GM21515 (cell line): ENCODE results near the gene YBEY.

ENCODE experiments used
- ATAC-seq: cut with Tn5 transposase; IDR thresholded peaks from one replicate; pipeline ENCODE4 v1.9.1; 2021; ENCODE audit not compliant: unreplicated experiment

The YBEY gene

DNA sequence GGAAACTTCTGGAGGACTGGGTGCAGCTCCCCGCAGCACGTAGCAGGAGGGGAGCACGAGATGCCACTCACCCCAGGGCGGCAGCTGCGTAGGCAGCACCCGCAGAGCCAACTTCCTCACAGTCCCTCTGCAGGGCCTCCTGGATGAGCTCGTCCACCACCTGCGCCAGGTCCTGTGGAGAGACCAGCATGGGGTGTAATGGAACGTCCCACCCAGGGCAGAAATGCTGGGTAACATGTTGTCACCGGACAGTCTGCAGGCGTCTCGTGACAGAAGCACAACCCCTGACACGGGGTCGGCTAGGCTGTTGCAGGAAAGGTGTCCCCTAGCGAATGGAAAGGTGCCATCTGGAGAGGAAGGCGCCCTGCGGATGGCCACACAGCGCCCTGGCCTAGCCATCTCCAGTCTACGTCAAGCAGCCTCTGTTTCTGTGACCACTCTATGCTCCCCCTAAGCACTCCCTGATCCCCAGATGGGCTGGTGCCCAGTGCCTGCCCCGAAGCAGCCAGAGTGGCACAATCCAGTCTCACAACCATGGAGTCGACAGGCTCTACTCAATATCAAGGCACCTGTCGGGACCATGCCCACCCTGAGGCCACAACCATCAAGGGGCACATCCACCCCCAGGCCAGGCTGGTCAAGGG is 22.0 kb upstream of the YBEY start:
- no peak for ATAC-seq

DNA sequence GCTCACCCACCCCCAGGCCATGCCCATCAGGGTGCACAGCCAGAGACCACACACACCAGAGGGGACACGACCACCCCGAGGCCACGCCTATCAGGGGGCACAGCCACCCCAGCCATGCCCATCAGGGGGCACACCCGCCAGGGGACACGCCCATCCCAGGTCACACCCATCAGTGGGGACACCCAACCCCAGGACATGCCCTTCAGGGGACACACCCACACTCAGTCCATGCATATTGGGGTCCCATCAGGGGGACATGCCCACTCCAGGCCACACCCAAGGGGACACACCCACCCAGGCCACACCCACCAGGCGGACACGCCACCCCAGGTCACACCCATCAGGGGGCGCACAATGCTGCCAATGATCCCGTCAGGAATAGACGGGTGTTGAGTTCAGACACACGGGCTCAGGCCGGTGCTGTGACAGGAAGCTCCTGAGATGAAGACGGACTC is 21.4 kb upstream of the YBEY start:
- ATAC-seq, result no peak

DNA sequence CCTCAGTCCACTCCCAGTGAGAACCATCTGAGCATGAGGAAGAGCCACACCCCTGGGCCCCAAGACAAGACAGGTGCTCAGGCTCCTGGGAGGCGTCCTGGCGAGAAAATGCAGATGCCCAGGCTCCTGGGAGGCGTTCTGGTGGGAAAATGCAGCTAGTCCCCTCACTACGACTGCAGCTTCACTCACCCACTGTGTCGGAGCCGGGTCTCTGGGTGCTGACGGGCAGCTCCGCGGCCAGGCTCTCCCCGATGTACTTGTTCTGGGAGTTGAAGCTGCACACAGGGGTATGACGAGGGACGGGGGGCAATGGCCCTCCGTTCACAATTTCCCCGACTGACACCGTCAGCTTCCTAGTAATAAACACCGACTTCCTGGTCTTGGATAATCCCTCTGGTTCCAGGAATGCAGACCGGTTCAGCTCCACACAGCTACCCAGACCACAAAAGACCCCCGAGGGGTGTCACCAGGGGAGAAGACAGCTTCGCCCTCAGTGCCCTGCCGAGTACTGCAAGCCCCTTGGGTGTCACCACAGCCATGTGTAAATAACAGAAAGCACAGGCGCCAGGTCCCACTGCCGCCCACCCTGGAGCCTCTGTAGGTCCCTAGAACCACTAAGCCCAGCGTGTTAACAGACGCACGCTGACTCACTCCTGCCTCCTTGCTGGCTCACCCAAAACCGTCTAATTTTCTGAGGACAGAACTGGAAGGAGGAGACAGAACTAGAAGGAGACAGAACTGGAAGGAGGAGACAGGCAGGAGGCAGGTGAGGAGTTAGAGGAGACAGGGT is 20.2 kb upstream of the YBEY start:
- no peak for ATAC-seq

DNA sequence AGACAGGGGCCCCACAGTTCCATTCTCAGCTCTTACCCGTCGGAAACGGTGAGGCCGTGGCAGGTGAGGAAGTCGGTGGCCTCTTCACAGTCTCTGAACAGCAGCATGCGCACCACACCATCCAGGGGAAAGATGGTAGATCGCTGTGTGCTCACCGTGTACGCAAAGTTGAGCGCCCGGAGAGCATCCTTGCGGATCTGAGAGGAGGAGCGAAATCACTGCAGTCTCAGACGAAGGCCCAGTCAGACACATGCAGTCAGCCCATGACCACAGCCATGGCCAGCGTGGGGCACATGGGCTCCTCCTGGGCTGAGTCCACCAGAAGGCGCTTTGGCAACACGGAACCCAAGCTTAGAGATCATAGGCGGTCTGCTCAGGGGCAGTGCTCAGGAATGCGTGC is 19.2 kb upstream of the YBEY start:
- ATAC-seq, result no peak

DNA sequence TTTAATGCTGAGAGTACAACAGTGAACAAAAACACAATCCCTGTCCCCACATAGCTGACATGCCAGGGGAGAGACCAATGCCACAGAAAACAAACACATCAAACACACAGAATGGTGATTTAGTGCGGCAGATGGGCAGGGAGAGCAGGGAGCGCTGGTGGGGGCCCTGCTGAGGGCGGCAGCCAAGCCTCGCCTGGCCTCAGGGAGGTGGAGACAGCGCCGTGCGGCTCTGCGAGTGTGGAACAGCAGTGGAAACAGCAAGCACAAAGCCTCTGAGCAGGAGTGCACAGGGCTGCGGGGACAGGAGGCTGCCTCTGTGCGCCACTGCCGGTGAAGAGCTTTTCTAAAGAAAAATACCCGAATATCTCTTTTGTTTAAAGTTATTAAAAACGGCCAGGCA is 17.8 kb upstream of the YBEY start:
- ATAC-seq, result no peak

DNA sequence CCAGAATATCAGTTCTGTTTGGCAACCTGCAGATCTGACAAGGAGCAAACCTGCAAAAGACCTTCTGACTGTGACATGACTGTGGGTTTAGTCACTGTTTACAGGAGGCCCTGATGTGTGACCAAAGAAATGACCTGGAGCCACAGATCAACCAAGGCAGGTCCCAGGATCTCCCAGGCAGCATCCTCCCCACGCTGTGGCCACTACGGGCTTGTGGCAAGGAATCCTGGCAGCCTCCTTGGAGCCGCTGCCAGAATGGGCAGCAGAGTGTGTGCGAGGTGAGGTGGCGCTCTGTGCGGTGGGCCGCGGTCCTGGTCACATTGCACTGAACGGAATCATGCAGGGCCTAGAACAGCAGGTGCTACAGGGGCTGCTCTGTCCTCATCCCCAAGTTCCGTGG is 16.7 kb upstream of the YBEY start:
- ATAC-seq, result no peak

DNA sequence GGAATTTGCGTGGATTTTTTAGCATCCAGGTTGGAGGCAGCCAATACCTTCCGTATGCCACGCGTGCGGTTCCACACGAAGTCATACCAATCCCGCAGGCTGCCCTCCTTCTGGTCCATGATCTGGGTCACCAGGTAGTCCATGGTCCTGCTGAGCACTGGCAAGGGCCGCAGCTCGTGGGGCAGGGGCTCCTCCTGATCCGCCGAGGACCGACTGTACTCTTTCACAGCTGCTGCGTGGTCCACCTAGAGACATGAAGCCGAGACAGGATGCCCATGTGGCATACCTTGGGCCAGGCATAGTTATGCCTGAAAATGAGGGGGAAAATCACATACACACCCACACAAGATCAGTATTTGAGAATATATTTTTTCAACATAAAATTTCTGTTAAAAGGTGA is 12.8 kb upstream of the YBEY start:
- no peak for ATAC-seq

DNA sequence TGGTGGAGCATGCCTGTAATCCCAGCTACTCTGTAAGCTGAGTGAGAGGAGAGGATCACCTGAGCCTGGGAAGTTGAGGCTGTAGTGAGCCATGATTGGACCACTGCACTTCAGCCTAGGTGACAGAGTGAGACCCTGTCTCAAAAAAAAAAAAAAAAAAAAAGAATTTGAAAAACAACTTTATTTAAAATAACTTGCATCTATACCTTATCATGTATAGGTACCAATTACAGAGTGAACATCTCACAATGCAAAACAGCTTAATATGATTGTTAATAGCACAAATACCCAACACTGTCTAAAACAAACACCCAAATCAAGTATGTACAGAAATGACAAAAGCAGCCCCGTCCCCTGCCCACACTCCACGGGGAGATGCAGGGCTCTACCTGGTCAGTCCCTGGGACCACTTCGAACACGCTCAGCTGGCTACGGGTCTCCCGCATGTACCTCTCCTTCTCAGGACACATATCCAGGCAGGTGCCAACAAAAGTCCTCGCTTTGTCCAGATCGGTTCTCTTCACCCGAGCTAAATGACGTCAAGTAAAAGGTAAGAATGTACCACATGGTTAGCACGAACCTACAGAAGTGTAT is 11.2 kb upstream of the YBEY start:
- no peak for ATAC-seq

DNA sequence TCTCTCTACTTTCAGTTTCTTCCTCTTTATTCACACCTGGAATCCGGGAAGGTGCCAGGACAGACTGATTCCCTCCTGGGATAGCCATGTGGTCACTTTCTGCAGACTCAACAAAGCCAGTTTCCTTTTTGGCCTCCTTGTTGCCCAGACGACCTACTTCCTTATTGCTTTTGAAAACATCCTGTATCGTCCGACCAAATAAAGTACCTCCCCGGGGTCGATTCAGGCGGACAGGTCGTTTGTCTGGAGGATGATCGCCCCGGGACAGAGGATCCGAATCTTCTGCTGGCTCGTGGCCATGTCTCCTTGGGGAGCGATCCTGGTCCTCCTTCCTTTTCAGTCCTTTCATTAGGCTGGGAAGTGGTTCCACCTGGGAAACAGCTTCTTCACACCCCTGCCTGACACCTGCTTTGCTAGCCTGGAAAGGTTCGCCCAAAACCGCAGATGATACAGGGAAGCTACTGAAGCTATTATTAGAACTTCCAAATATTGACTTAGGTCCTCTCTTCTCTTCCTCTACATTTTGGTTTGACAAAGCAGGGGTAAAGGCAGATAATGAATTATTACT is 2.0 kb upstream of the YBEY start:
- no peak for ATAC-seq

DNA sequence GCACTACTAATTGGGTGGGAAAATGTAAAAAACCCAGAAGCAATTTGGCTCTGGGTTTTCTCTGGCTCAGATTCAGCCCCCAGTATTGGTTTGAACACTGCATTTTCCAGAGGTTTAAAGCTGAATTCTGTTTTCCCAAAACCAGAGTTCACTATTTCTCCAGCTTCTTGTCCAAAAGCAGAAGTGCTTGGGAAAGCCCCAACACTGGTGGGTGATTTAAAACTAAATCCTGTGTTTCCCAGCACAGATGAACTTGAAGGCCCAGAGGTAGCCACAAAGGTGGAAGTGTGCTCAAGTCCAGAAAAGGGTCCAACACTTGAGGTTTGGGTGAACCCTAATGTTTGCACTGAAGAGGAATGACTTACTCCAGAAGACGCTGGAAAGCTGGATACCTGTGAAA is 1.4 kb upstream of the YBEY start:
- ATAC-seq, result no peak

DNA sequence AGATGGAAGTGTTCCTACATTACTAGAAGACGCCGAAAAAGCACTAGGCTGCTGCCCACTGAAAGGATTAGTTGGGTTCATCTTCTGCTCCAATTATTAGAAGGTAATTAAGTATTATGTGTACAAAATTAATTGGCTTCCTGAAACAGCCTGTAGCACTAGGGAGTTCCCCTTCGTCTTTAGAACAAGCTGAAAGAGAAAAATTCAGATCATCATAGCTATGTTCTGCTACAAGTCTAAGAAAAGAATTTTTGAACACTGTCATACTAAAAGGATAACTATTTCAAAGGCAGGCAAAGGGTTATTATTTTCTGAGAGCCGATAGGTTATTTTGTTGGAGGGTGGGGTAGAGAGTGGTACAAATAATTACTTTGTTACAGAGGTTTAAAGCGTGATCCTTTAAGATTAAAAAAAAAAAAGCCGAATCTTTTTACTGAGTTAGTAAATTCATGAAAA is 908 bp upstream of the YBEY start, which contains the start of gene MCM3AP:
Gene MCM3AP (minus strand): TSS at position 406 of the 456 bp plus-strand sequence. CDS start 325 bp downstream, at position 81.
- ATAC-seq, result no peak

DNA sequence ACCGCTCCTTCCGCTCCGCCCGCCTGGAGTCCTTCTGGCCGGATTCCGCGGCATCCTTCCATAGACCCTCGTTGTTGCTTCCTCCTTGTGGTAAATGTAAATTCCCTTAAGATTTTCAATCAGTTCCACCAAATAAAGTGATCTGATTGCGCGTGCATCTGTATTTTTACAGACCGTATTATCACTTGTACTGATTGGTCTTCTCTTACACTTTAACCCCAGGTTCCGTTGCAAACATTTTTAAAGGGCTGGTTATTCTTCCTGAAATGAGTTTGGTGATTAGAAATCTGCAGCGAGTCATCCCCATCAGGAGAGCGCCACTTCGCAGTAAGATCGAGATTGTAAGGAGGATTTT is 483 bp downstream of the YBEY start:
- no peak for ATAC-seq

DNA sequence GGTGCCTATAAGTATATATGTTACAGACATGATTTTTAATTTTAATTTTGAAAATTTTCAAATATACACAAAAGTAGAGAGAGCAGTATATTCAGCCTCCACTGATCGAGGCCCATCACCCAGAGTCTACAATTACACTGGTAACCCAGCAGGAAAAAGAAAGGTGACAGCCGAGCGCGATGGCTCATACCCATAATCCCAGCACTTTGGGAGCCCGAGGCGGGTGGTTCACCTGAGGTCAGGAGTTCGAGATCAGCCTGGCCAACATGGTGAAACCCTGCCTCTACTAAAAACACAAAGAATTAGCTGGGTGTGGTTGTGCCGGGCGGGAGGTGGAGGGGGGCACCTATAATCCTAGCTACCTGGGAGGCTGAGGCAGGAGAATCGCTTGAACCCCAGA is 1.4 kb downstream of the YBEY start:
- no peak for ATAC-seq

DNA sequence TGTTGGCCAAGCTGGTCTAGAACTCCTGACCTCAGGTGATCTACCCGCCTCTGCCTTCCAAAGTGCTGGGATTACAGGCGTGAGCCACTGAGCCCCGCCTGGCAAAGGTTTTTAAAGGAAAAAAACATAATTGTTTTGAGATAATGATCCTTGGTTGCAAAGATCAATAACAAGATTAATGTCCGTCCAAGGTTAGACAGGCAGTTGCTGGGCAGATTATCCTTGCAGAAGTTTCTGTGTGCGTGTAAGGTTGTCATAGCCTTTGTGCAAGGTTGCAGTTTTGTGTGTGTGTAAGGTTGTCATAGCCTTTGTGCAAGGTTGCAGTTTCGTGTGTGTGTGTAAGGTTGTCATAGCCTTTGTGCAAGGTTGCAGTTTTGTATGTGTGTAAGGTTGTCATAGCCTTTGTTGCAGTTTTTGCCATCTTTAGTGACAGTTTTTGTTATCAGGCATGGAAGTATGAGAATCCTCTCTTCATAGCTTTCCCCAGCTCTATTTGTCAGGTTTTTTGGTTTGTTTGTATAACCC is 3.6 kb downstream of the YBEY start:
- no peak for ATAC-seq

DNA sequence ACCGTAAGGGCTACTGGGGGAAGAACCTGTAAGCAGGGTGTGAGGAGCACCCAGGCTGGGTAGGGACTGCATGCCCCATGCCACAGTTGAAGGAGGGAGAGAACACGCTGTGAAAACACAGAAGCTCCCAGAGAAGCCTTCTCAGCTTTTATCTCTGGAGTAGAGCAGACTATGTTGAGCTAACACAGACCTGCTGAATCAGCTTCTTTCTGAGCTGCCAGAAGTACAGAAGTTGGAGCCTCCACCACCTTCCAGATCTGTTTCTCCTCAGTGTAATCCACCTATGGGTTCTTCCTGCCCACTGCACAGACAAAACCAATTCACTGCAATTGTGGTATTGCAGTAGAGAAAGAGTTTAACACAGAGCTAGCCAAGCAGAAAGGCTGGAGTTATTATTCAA is 5.4 kb downstream of the YBEY start:
- no peak for ATAC-seq

DNA sequence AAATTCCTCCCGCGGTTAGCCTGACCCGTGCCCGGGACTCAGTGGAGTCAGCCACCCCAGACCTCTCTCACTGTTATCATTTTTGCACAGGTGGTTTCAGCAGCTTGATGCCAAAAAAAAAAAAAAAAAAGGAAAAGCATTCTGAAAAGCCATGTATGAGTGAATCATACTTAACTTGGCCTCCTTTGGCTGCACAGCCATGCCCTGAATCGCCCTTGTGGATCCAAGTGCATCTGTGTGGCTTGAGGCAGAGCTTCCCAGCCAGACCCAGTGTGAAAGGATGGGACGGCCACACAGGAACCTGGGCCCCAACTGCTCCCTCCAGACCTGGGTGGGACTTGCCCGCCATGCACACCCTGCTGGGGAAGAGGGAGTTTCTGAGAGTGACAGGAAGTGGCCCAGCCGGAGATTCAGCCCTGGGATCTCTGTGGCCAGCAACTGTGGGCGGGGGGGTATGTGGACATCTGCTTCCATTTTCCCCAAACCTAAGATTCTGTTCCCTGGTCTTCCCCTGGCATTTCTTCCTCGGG is 8.6 kb downstream of the YBEY start:
- no peak for ATAC-seq

DNA sequence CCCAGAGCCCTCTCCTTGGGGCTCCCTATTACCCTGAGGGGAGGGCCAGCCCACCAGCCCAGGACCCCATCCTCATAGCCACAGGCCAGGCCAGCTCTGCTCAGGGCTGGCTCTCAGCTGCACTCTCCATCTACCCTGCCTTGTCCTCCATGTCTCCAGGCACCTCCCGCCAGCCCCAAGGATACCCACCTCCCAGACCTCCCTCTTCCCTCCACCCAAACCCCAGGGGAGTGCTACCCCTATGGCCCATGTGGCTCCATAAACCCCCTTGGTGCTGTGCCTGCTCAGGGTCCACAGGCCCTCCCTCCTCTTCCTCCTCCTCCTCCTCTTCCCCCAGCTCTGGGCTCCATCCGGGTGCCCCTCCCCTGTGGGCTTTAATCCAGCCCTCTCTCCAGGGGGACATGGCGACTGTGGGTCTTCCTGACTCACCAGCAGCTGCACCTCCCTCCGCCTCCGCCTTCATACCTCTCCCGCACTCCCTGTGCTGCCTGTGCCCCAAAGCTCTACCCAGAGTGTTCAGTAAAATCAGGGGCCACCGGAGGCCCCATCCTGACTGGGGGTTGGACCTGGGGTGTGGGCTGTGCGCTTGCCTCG is 9.1 kb downstream of the YBEY start:
- no peak for ATAC-seq

DNA sequence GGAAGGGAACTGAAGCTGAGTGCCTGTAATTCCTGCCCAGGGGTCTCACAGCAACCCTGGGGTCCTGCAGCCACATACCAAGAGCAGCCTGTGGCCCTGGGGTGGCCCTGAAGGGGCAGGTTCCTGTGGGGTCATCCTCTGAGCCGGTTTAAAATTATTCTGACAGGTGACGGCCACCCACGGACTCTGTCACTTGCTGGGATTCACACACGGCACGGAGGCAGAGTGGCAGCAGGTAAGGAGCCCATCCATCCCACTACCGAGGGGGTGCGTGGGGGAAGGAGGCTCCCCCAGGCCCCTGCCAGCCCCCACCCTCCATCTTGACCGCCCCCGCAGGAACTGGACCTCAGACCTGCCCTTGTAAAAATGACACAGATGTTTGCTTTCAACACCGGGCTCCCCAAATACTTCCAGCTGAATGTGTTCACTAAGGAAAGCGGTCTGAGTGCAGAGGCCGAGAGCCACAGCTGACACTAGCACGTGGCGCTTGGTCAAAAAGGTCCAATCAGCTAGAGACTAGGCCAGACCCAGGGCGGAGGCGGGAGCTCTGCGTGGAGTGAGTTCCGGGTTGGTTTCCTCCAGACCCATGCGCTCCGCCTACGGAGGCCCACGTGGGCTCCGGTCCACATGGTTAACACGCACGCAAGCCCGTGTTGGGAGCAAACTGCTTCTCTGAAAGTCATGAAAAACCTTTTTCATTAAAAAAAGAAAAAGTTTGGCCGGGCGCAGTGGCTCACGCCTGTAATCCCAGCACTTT is 10.0 kb downstream of the YBEY start:
- no peak for ATAC-seq

DNA sequence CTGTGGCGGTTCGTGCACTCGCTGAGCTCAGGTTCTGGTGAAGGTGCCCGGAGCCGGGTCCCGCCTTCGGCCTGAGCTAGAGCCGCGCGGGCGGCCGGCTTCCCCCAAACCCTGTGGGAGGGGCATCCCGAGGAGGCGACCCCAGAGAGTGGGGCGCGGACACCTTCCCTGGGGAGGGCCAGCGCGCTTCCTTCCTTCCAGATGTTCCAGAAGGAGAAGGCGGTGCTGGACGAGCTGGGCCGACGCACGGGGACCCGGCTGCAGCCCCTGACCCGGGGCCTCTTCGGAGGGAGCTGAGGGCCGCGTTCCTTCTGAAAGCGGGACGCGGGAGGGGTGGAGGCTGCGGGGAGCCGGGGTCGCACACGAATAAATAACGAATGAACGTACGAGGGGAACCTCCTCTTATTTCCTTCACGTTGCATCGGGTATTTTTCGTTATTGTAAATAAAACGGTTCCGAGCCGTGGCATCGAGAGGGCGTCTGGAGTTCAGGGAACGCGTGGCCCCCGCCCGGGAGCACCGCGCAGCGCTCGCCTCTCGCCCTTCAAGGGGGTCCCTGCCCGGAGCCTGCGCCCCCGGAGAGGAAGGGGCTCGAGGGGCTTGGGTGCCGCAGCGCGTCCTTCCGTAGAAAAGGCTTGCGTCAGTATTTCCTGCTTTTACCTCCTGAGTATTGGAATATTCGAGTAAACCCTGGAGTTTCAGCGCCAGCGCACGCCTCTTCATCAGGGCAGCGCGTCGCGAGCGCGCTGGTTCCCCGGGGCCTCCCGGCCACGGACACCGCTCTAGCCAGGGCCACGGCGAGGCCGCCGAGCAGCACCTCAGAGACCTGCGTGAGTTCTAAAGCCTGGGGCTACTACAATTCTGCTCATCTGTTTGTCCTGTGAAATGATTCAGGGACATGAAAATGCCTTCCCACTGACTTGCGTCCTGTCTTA is 11.5 kb downstream of the YBEY start:
- no peak for ATAC-seq
